Mesenteric fat pad (tissue), 1 donor: ENCODE measurements around the gene PSAP. TPM values are rescaled to one million over a fixed set of nuclear protein-coding genes. Genes with fewer than 3 reads are reported as not detected.
A peak's percentile ranks its signal among the peaks of the same experiment; 100 is the strongest.

ENCODE experiments used
- DNase-seq: peaks from one replicate; pipeline ENCODE4 v3.0.0-alpha.2; 2020; ENCODE audit warnings: low spot score
- total RNA-seq: library from RNA; stranded (reverse); fragmentation: NEBNext Ultra II Directional; extraction: Animal tissue kit (Norgen Biotek cat#: 25700); gene quantifications from one replicate; pipeline ENCODE4 v1.2.1, GENCODE V29; 2021
- donor health status: DM: yes; HTN: yes; CAD: no.

Gene PSAP
- total RNA-seq, 1 donor from 2014 or later = 1,414 TPM

- peak; percentile 14 for DNase-seq
Observed at GRCh38 chr10:71845410-71846405, 5.3 kb downstream of the PSAP start.

- DNase-seq = no peak
Observed at GRCh38 chr10:71844695-71845094, 6.4 kb downstream of the PSAP start.

- no peak for DNase-seq
Observed at GRCh38 chr10:71844084-71844483, 7.0 kb downstream of the PSAP start.

- DNase-seq = no peak
Observed at GRCh38 chr10:71842856-71843686, 8.0 kb downstream of the PSAP start.

- no peak for DNase-seq
Observed at GRCh38 chr10:71842422-71842821, 8.6 kb downstream of the PSAP start.

GRCh38 chr10:71840958-71841335 lies 10.1 kb downstream of the PSAP start:
- no peak for DNase-seq

- no peak for DNase-seq
Observed at GRCh38 chr10:71840177-71840957, 10.7 kb downstream of the PSAP start.

- DNase-seq = no peak
Observed at GRCh38 chr10:71838264-71839211, 12.5 kb downstream of the PSAP start.

GRCh38 chr10:71837098-71837827 lies 13.8 kb downstream of the PSAP start:
- DNase-seq = peak; percentile 11

- DNase-seq = no peak
Observed at GRCh38 chr10:71836596-71836974, 14.5 kb downstream of the PSAP start.

GRCh38 chr10:71835671-71836595 lies 15.1 kb downstream of the PSAP start:
- DNase-seq = no peak

GRCh38 chr10:71834343-71834674 lies 16.7 kb downstream of the PSAP start:
- peak; percentile 57 for DNase-seq

GRCh38 chr10:71833451-71834342 lies 17.4 kb downstream of the PSAP start:
- DNase-seq = no peak

GRCh38 chr10:71832967-71833366 lies 18.1 kb downstream of the PSAP start:
- peak; percentile 33 for DNase-seq

- peak; percentile 78 for DNase-seq
Observed at GRCh38 chr10:71831646-71832552, 19.2 kb downstream of the PSAP start.

- DNase-seq = no peak
Observed at GRCh38 chr10:71830726-71831125, 20.3 kb downstream of the PSAP start.
